Activated T-cell treated with anti-CD3 and anti-CD28 coated beads, Interleukin-2, amount 50 U/mL, for 72 hours (primary cell): ENCODE results near the gene SLC8A2. TPM values are rescaled to one million over a fixed set of nuclear protein-coding genes. Genes with fewer than 3 reads are reported as not detected.

Experiments used
- ATAC-seq, 2 donors: fragments of 150-1000 bp; cut with Tn5 transposase; replicated peaks in 1 of 2; 2 replicates each; pipeline ENCODE4 v1.10.0; 2021; ENCODE audit warnings: moderate library complexity in 2 of 2, mild to moderate bottlenecking in 1 of 2
- DNase-seq, 2 donors: peaks; one replicate each; pipeline ENCODE4 v3.0.0; 2021 to 2022; ENCODE audit warnings: mixed read lengths in 1 of 2
- H3K27ac Mint-ChIP-seq: one replicate; pipeline ENCODE4 v1.8.0; 2022; ENCODE audit warnings: mild to moderate bottlenecking, moderate library complexity, mixed read lengths
- H3K27me3 Mint-ChIP-seq: one replicate; pipeline ENCODE4 v1.8.0; 2022; ENCODE audit warnings: low read depth, mixed read lengths
- H3K36me3 Mint-ChIP-seq, 2 donors: one replicate each; pipeline ENCODE4 v1.8.0; 2022; ENCODE audit warnings: mixed read lengths in 2 of 2, mild to moderate bottlenecking in 1 of 2; ENCODE audit not compliant: insufficient read depth in 2 of 2
- H3K4me1 Mint-ChIP-seq: one replicate; pipeline ENCODE4 v1.8.0; 2022; ENCODE audit warnings: low read depth, mixed read lengths
- H3K4me3 Mint-ChIP-seq, 2 donors: one replicate each; pipeline ENCODE4 v1.8.0; 2022; ENCODE audit warnings: mild to moderate bottlenecking in 2 of 2, mixed read lengths in 2 of 2, moderate library complexity in 2 of 2
- H3K9me3 Mint-ChIP-seq, 2 donors: one replicate each; pipeline ENCODE4 v1.8.0; 2022; ENCODE audit warnings: mixed read lengths in 2 of 2
- total RNA-seq, 2 donors: library from RNA; stranded (reverse); gene quantifications; one replicate each; pipeline ENCODE4 v1.2.3, GENCODE V29; 2022

SLC8A2 gene
- total RNA-seq, 2 donors from 2014 or later, result 0.17 to 0.97 TPM

- peaks cover 2 to 3% of the 10 kb centered on the region in 2 donors for H3K36me3 Mint-ChIP-seq
- peaks cover 20% of the 10 kb centered on the region for H3K4me1 Mint-ChIP-seq
- DNase-seq (no peak), ATAC-seq (no peak)
- H3K27ac Mint-ChIP-seq, result no peak overlapping the region
- peaks cover 2% of the 10 kb centered on the region in 2 donors for H3K9me3 Mint-ChIP-seq
- peaks cover 59% of the 10 kb centered on the region for H3K27me3 Mint-ChIP-seq
- no peak overlapping the region for H3K4me3 Mint-ChIP-seq
These were observed 21.2 kb downstream of the SLC8A2 start for GRCh38 chr19:47450478-47450877.

GRCh38 chr19:47448360-47448727, 23.3 kb downstream of the SLC8A2 start:
- H3K9me3 Mint-ChIP-seq, result peaks cover 0 to 2% of the 10 kb centered on the region in 2 donors
- H3K36me3 Mint-ChIP-seq, result peaks cover 2% of the 10 kb centered on the region in 2 donors
- DNase-seq (no peak), ATAC-seq (no peak)
- H3K27ac Mint-ChIP-seq, result no peak overlapping the region
- peaks cover 65% of the 10 kb centered on the region for H3K27me3 Mint-ChIP-seq
- peaks cover 42% of the 10 kb centered on the region for H3K4me1 Mint-ChIP-seq
- H3K4me3 Mint-ChIP-seq, result peak overlapping the region in 1 of 2 donors; percentile 84

- H3K9me3 Mint-ChIP-seq, result peaks cover 0 to 2% of the 10 kb centered on the region in 2 donors
- H3K36me3 Mint-ChIP-seq, result peaks cover 2% of the 10 kb centered on the region in 2 donors
- H3K27me3 Mint-ChIP-seq, result peaks cover 72% of the 10 kb centered on the region
- no peak overlapping the region for H3K27ac Mint-ChIP-seq
- peak; percentile 85 to 86 for DNase-seq
- H3K4me1 Mint-ChIP-seq, result peaks cover 47% of the 10 kb centered on the region
- peak; percentile 75 to 83 for ATAC-seq
- peak overlapping the region; percentile 59 to 84 for H3K4me3 Mint-ChIP-seq
These were observed 24.0 kb downstream of the SLC8A2 start for GRCh38 chr19:47447470-47448359.

- H3K9me3 Mint-ChIP-seq, result peaks cover 0 to 2% of the 10 kb centered on the region in 2 donors
- H3K27ac Mint-ChIP-seq, result no peak overlapping the region
- peaks cover 79% of the 10 kb centered on the region for H3K27me3 Mint-ChIP-seq
- ATAC-seq (no peak), DNase-seq (peak; percentile 60 to 61)
- H3K4me3 Mint-ChIP-seq, result peak overlapping the region; percentile 59 to 84
- H3K36me3 Mint-ChIP-seq, result peaks cover 2% of the 10 kb centered on the region in 2 donors
- H3K4me1 Mint-ChIP-seq, result peaks cover 47% of the 10 kb centered on the region
These were observed 24.9 kb downstream of the SLC8A2 start for GRCh38 chr19:47446534-47447469.

GRCh38 chr19:47445937-47446402, 25.7 kb downstream of the SLC8A2 start:
- Mint-ChIP-seq H3K27ac (no peak overlapping the region), H3K4me3 (peak overlapping the region; percentile 71 to 76), H3K27me3 (peaks cover 85% of the 10 kb centered on the region), H3K36me3 (peaks cover 2% of the 10 kb centered on the region in 2 donors), H3K9me3 (peaks cover 0 to 2% of the 10 kb centered on the region in 2 donors), H3K4me1 (peaks cover 47% of the 10 kb centered on the region)
- peak; percentile 46 to 54 for DNase-seq
- peak in 1 of 2 donors; percentile 12 for ATAC-seq

GRCh38 chr19:47445527-47445926, 26.2 kb downstream of the SLC8A2 start:
- H3K9me3 Mint-ChIP-seq, result peaks cover 0 to 2% of the 10 kb centered on the region in 2 donors
- H3K4me1 Mint-ChIP-seq, result peaks cover 47% of the 10 kb centered on the region
- no peak for ATAC-seq
- peaks cover 2% of the 10 kb centered on the region in 2 donors for H3K36me3 Mint-ChIP-seq
- no peak for DNase-seq
- H3K27ac Mint-ChIP-seq, result no peak overlapping the region
- peaks cover 83% of the 10 kb centered on the region for H3K27me3 Mint-ChIP-seq
- H3K4me3 Mint-ChIP-seq, result peak overlapping the region; percentile 71 to 76

GRCh38 chr19:47444388-47444821, 27.3 kb downstream of the SLC8A2 start:
- ATAC-seq (peak in 1 of 2 donors; percentile 29), DNase-seq (peak; percentile 18 to 31)
- H3K27ac Mint-ChIP-seq, result no peak overlapping the region
- peaks cover 2% of the 10 kb centered on the region in 2 donors for H3K36me3 Mint-ChIP-seq
- H3K9me3 Mint-ChIP-seq, result peaks cover 0 to 2% of the 10 kb centered on the region in 2 donors
- peaks cover 72% of the 10 kb centered on the region for H3K27me3 Mint-ChIP-seq
- H3K4me1 Mint-ChIP-seq, result peaks cover 47% of the 10 kb centered on the region
- peak overlapping the region; percentile 10 to 66 for H3K4me3 Mint-ChIP-seq

GRCh38 chr19:47443331-47443730, 28.4 kb downstream of the SLC8A2 start:
- H3K4me3 Mint-ChIP-seq, result no peak overlapping the region
- H3K27ac Mint-ChIP-seq, result no peak overlapping the region
- H3K27me3 Mint-ChIP-seq, result peaks cover 69% of the 10 kb centered on the region
- DNase-seq (no peak), ATAC-seq (no peak)
- peaks cover 0 to 2% of the 10 kb centered on the region in 2 donors for H3K9me3 Mint-ChIP-seq
- H3K36me3 Mint-ChIP-seq, result peaks cover 2% of the 10 kb centered on the region in 2 donors
- peaks cover 51% of the 10 kb centered on the region for H3K4me1 Mint-ChIP-seq

- peaks cover 40% of the 10 kb centered on the region for H3K4me1 Mint-ChIP-seq
- no peaks in the 10 kb centered on the region for H3K36me3 Mint-ChIP-seq
- no peaks in the 10 kb centered on the region for H3K9me3 Mint-ChIP-seq
- H3K27ac Mint-ChIP-seq, result no peak overlapping the region
- H3K4me3 Mint-ChIP-seq, result no peak overlapping the region
- peaks cover 54% of the 10 kb centered on the region for H3K27me3 Mint-ChIP-seq
- ATAC-seq, result no peak
- no peak for DNase-seq
These were observed 32.9 kb downstream of the SLC8A2 start for GRCh38 chr19:47438793-47439220.

GRCh38 chr19:47437500-47437899, 34.2 kb downstream of the SLC8A2 start:
- no peak for ATAC-seq
- Mint-ChIP-seq H3K4me1 (peaks cover 37% of the 10 kb centered on the region), H3K36me3 (peaks cover 0 to under 1% of the 10 kb centered on the region in 2 donors), H3K9me3 (no peaks in the 10 kb centered on the region), H3K27me3 (peaks cover 41% of the 10 kb centered on the region), H3K27ac (no peak overlapping the region), H3K4me3 (no peak overlapping the region)
- DNase-seq, result no peak

- H3K9me3 Mint-ChIP-seq, result no peaks in the 10 kb centered on the region
- peaks cover 39% of the 10 kb centered on the region for H3K27me3 Mint-ChIP-seq
- H3K36me3 Mint-ChIP-seq, result peaks cover 0 to 3% of the 10 kb centered on the region in 2 donors
- ATAC-seq (peak; percentile 91 to 92), DNase-seq (peak; percentile 85 to 91)
- H3K4me1 Mint-ChIP-seq, result peaks cover 44% of the 10 kb centered on the region
- no peak overlapping the region for H3K27ac Mint-ChIP-seq
- peak overlapping the region in 1 of 2 donors; percentile 7 for H3K4me3 Mint-ChIP-seq
These were observed 34.8 kb downstream of the SLC8A2 start for GRCh38 chr19:47436712-47437401.

- peaks cover 39% of the 10 kb centered on the region for H3K27me3 Mint-ChIP-seq
- DNase-seq (no peak), ATAC-seq (no peak)
- peak overlapping the region; percentile 6 to 37 for H3K4me3 Mint-ChIP-seq
- H3K4me1 Mint-ChIP-seq, result peaks cover 46% of the 10 kb centered on the region
- peaks cover 0 to 3% of the 10 kb centered on the region in 2 donors for H3K36me3 Mint-ChIP-seq
- no peak overlapping the region for H3K27ac Mint-ChIP-seq
- H3K9me3 Mint-ChIP-seq, result no peaks in the 10 kb centered on the region
These were observed 35.7 kb downstream of the SLC8A2 start for GRCh38 chr19:47435883-47436417.
